Stimulated activated naive CD4-positive, alpha-beta T cell (primary cell): ENCODE data around the gene ATG2A.

Experiments used
- DNase-seq, 6 experiments: peaks; one replicate each; lab custom pipeline; 2025; lab: John Stamatoyannopoulos, UW

The ATG2A gene

GRCh38 chr11:64869571-64870175, 47.3 kb downstream of the ATG2A start:
- DNase-seq = peak in 2 of 6 experiments; percentile 26 to 47

GRCh38 chr11:64868904-64869570, 48.0 kb downstream of the ATG2A start:
- peak in 3 of 6 experiments; percentile 16 to 48 (median 36) for DNase-seq

DNA sequence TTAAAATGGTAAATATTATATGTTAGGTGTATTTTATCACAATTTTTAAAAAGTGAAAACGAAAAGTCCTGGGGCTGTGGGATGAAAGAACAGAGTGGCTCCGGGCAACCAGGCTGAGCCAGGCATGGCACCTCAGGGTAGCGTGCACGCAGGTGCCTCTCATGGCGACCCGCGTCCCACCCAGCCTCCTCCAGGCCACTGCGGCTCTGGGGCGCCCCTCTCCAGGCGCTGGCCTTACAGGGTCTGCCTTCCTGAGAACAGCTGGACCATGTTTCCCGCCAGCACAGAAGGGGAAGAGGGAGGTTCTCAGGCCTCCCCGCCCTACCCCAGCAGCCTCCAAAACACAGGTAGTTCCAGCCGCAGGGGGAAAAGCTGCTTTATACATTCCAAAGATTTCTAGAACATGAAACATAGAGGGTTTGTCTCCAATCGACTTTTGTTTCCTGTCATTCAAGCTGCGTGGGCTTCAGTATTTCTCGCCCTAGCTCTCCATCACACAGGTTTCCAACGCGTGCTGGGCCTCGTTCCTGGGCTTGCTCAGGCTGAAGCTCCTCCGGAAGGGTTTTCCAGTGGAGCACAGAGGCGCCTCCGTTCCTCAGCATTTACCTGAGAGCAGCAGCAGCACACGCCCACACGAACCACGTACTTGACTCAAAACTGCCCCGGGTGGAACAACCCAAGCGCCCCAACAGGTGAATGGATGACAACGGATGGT, 49.1 kb downstream of the ATG2A start:
- no peak for DNase-seq

DNA sequence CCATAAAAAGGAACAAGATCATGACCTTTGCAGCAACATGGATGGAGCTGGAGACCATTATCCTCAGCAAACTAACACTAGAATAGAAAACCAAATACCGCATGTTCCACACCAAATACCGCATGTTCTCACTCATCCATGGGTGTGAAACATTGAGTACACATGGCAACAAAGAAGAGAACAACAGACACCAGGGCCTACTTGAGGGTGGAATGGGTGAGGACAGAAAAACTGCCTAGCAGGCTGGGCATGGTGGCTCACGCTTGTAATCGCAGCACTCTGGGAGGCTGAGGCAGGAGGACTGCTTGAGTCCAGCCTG, 50.9 kb downstream of the ATG2A start:
- no peak for DNase-seq

DNA sequence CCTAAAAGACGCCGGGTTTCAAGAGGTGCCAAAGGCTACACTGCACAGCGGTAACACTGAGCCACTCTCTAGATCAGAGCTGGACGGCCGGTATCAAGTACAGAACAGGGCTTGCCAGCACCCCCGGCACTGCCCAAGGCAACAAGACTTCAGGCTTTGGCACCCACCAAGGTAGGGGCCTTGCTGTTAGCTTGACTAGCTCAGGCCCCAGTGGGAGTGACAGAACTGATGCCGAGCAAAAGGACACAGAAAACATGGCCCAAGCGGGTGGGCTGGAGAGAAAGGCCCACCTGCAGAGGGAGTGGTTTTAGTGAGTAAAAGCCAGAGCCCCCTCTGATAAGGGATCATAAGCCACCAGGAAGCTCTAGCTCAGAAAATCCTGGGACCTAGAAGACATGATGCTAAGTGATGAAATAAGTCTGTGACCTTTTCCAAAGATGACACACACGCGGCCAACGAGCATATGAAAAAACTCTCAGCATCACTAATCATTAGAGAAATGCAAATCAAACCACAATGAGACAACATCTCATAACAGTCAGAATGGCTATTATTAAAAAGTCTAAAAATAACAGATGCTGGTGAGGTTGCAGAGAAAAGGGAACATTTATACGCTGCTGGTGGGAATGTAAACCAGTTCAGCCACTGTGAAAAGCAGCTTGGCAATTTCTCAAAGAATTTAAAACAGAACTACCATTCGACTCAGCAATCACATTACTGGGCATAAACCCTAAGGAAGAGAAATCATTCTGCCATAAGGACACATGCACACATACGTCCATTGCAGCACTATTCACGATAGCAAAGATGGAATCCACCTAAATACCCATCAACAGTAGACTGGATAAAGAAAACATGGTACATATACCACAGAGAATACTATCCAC, 51.5 kb downstream of the ATG2A start:
- no peak for DNase-seq

DNA sequence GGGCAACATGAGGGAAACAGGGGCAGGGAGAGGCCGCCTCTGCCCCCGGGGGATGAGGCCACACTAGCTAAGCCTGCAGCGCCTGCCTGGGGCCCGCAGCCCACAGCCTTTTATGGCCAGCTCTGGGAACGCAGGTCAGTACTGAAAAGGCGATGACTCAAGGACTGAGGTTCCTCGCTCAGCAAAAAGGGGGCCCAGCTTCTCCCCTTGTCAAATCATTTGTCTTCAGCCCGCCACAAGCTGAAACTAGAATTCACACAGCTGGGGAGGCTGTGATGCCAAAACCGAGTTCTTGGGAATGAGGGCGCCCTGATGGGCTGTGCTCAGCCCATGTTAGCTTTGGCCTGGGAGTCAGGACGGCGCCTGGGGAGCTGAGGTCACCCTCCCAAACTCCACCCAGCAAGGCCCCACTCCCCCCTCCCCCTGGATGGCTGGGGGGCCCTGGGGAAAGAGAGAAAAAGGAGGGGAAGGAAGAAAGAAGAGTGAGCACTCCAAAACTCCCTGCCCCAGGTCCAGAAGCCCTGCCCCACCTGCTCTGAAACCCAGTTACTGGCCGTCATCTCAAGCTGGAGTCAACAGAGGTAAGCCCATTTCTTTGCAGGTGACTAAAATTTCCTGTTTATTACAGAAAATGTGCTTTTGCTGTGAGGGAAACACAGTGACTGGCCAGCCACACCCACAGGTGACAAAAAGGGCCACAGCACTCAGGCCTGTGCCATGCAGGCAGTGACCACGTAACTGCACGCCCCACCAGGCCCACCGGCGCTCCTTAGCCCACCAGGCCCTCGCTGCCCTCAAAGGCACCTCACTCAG, 52.3 kb downstream of the ATG2A start:
- DNase-seq = no peak

DNA sequence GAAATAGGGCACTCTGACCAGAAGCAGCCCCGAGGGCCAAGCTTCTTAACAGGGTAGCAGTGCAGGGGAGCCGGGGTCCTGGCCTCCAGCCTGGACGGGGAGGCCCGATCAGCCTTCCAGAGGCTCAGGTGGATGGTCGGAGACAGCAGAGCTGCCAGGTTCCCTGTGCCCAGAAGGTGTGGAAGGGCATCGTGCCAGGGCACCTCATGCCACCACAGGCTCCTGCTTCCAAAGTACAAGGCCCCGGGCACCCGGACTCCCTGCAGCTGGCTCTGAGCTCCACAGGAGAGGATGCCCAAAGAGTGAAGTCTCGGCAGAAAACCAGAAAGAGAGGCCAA, 52.9 kb downstream of the ATG2A start:
- no peak for DNase-seq

DNA sequence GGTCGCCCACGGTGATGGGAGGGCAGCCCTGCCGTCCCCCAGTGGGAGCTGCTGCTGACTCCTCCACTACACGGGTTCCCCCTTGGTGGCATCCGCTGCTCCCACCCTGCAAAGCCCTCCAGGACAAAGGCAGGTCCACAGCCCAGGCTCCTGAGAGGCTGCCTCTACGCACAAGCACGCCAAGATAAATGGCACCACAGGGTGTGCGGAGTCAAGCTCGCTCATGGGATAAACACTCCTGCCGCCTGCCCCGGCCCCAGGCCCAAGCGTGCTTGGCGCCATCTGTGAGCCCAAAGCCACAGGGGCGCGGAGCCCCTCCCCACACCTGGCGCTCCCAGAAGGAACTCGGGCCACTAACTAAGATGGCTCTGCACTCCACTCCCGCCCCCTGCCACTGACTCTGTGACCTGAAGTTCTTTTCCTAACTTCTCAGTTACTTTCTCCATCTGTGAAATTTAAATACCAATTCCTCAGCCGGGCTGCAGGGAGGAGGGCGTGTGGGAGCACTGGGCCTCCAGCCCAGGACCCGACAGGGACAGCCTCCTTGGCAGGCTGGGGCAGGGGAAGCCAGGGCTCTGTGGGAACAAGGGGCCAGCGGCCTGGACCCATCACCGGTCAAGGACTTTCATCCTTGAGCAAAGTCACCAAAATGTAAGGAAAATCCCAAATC, 53.5 kb downstream of the ATG2A start:
- DNase-seq = no peak

DNA sequence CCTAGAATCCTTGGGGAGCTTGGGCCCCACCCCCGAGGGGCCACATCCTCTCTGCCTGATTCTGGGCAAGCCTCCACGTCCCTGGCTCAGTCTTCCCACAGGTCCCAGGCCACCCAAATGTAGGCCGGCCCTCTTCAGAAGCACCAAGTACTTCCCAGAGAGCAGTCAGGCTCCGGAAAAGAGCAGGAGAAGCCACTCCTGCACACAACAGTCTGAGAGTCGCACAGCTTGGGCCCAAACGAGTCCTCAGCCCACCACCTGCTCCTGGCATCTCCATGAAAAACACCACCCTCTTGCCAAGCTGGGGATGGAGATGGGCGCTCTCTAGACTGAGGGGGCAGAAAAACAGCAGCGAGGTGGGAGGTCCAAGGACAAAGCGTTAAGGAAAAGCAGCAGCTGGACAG, 54.0 kb downstream of the ATG2A start:
- no peak for DNase-seq

- DNase-seq = peak in 2 of 6 experiments; percentile 19 to 32
Measured at GRCh38 chr11:64861227-64861975, 55.6 kb downstream of the ATG2A start.

DNA sequence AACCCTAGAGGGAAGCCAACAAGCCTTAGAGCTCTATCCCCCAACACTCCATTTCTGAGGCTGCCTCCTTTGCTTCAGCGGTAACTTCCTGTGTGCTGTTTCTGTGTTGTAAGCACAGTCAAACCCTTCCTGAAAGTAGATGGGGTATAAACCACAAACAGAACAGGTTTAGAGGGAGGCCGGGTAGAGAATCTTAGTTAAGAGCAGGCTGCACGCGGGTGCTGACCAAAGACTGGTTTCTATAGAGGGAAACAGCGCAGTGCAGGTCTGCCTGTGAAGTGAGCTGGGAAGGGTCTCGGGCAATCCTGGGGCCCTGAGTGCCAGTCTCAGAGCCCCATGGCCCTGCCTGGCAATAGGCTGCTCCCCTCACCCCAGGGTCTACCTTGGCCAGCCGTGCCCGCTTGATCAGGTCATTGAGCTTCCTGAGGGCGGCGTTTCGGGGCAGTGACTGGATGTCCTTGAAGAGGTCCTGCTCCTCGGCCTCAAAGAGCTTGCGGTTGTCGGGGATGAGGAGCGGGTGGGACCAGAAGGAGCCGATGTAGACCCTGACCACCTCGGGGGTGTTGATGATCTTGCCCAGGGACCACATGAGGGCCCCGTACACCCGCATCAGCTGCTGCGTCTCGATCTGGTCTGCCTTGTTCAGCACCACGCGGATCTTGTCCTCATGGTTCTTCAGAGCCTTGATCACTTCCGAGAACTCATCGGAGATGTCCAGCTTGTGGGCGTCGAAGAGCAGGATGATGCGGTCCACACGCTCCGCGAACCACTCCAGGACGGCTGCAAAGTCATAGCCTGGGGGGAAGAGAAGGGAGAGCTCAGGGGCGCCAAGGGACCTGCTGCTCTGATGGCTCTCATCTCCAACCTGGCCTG, 57.2 kb downstream of the ATG2A start:
- peak in 5 of 6 experiments; percentile 30 to 74 (median 67) for DNase-seq

GRCh38 chr11:64858467-64859263, 58.3 kb downstream of the ATG2A start:
- peak; percentile 43 to 68 (median 58) for DNase-seq

GRCh38 chr11:64857485-64857884, 59.5 kb downstream of the ATG2A start:
- no peak for DNase-seq

DNA sequence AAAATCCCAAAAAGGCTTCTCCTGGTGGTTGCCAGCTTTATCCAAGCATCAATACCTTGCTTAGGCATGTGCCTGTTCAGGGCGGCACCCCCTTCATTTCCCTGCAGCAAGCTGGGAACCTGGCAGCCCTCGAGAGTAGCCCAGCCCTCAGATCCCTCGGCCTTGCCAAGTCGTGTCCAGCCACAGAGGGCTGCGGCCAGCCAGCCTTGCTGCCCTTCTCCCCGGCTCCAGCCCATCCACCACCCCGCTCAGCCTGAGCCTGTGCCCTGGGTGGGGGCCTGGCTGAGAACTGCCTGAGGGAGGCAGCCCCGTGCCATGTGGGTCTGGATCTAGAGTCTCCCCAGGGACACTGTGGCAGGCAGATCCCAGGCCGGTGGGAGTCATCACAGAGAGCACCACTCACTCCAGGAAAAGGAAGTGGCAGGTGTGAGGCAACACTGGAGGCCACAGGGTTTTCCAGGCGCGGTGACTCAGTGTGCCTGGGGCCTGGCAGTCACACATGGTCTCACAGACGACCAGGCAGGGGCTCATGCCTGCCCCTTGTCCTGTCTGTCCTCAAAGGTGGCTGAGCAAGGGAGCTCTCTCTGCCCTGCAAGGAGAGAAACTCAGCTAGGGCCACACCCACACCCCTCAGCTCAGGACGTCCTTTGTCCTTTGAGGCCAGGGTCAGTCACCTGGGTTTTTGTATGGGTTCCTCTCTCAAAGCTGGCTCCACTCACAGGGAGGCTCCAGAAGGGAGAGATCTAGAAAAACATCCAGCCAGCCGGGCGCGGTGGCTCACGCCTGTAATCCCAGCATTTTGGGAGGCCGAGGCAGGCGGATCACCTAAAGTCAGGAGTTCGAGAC, 60.4 kb downstream of the ATG2A start:
- DNase-seq = peak in 1 of 6 experiments; percentile 20

- no peak for DNase-seq
Measured at GRCh38 chr11:64855596-64856304, 61.3 kb downstream of the ATG2A start.

GRCh38 chr11:64854534-64855502, 62.2 kb downstream of the ATG2A start:
- DNase-seq = no peak
